ENCODE measurements around the gene IKBIP. TPM values are rescaled to one million over a fixed set of nuclear protein-coding genes. Genes with fewer than 3 reads are reported as not detected.
A peak's percentile ranks its signal among the peaks of the same experiment; 100 is the strongest.

Gene IKBIP
- total and polyA plus RNA-seq, 9 of the 15 experiments (the other 6 are each of a cell fraction or from before 2014, with no cell fraction given): 3.3 to 19.5 (median 14.9) TPM

DNA sequence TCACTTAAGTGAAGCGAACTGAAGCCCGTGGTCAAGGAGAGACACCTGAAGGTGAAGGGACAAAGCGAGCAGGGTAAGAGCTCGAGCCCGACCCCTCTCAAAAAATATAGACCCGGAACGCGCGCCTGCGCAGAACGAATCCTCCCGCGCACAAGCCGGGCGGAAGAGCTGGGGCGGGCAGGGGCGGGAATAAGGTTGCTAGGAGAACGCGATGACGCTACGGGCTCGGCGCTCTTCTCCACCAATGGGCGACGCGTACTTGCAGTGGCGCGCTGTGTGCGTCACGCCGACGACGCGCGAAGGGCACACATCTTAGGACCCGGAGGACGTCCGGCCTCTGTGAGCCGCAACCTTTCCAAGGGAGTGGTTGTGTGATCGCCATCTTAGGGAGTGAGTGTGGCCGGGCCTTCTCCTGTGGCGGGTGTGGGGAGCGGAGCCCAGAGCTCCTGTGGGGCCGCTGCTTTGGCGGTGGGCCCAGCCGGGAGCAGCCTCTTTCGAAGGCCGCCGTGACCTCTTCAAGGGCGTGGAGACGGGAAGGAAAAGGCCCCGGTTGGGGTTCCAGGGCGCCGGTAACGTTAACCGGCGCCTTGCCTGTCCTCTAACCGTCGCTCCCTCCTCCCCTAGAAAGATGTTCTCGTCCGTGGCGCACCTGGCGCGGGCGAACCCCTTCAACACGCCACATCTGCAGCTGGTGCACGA lies 51.1 kb downstream of the IKBIP start, which contains the start of gene SLC25A3 (continued):
- TF ChIP-seq ELF2 (CRISPR knock-in tag; IDR thresholded peaks at IDR 0.05) (0 out of 2 replicates have a peak, but pooled peaks have one; percentile 13), SRSF1 (IDR thresholded peaks at IDR 0.05; ENCODE audit: low read depth, low read length) (no peak), KLF1 (tag; IDR thresholded peaks at IDR 0.05) (no peak), PHB2 (IDR thresholded peaks at IDR 0.05; ENCODE audit: low read depth) (no peak), NR2C2 (CRISPR knock-in tag; IDR thresholded peaks at IDR 0.05) (no peak), NR2C2 (tag; IDR thresholded peaks at IDR 0.05) (peak; percentile 80), ZNF79 (CRISPR knock-in tag; IDR thresholded peaks at IDR 0.05; ENCODE audit: low read depth) (no peak), ZFP36 (IDR thresholded peaks at IDR 0.05; ENCODE audit: low read depth, low read length, partially characterized antibody) (no peak), U2AF1 (optimal IDR thresholded peaks at IDR 0.05; ENCODE audit: low read depth, low read length) (no peak), ZKSCAN8 (CRISPR knock-in tag; IDR thresholded peaks at IDR 0.05) (no peak), ZBED1 (IDR thresholded peaks at IDR 0.05) (no peak; the same call in 1 of the 2 replicates), ZNF232 (CRISPR knock-in tag; IDR thresholded peaks at IDR 0.05) (no peak), MECOM (CRISPR knock-in tag; IDR thresholded peaks at IDR 0.05) (no peak), ZNF12 (CRISPR knock-in tag; IDR thresholded peaks at IDR 0.05) (no peak), FUS (optimal IDR thresholded peaks at IDR 0.05; ENCODE audit: low read depth, low read length) (no peak), RBM15 (IDR thresholded peaks at IDR 0.05; ENCODE audit: insufficient read depth, low read length) (no peak), TSHZ1 (CRISPR knock-in tag; IDR thresholded peaks at IDR 0.05) (no peak), POLR2A (conservative IDR thresholded peaks at IDR 0.05) (peak; percentile 98), ZC3H4 (CRISPR knock-in tag; IDR thresholded peaks at IDR 0.05; ENCODE audit: borderline replicate concordance) (no peak)
- TF ChIP-seq, protein P1, sequence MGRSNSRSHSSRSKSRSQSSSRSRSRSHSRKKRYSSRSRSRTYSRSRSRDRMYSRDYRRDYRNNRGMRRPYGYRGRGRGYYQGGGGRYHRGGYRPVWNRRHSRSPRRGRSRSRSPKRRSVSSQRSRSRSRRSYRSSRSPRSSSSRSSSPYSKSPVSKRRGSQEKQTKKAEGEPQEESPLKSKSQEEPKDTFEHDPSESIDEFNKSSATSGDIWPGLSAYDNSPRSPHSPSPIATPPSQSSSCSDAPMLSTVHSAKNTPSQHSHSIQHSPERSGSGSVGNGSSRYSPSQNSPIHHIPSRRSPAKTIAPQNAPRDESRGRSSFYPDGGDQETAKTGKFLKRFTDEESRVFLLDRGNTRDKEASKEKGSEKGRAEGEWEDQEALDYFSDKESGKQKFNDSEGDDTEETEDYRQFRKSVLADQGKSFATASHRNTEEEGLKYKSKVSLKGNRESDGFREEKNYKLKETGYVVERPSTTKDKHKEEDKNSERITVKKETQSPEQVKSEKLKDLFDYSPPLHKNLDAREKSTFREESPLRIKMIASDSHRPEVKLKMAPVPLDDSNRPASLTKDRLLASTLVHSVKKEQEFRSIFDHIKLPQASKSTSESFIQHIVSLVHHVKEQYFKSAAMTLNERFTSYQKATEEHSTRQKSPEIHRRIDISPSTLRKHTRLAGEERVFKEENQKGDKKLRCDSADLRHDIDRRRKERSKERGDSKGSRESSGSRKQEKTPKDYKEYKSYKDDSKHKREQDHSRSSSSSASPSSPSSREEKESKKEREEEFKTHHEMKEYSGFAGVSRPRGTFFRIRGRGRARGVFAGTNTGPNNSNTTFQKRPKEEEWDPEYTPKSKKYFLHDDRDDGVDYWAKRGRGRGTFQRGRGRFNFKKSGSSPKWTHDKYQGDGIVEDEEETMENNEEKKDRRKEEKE (IDR thresholded peaks at IDR 0.05; ENCODE audit: borderline replicate concordance in 1 of 2, control insufficient read depth in 1 of 2, low read depth in 2 of 2, low read length in 1 of 2): no peak
- TF ChIP-seq, protein P2, sequence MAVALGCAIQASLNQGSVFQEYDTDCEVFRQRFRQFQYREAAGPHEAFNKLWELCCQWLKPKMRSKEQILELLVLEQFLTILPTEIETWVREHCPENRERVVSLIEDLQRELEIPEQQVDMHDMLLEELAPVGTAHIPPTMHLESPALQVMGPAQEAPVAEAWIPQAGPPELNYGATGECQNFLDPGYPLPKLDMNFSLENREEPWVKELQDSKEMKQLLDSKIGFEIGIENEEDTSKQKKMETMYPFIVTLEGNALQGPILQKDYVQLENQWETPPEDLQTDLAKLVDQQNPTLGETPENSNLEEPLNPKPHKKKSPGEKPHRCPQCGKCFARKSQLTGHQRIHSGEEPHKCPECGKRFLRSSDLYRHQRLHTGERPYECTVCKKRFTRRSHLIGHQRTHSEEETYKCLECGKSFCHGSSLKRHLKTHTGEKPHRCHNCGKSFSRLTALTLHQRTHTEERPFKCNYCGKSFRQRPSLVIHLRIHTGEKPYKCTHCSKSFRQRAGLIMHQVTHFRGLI (CRISPR knock-in tag; IDR thresholded peaks at IDR 0.05): no peak

Data from K562 (cell line).